Gastrocnemius medialis (tissue), 4 donors: Measurements from ENCODE around the gene CAMTA1. TPM values are rescaled to one million over a fixed set of nuclear protein-coding genes. Genes with fewer than 3 reads are reported as not detected.
A peak's percentile ranks its signal among the peaks of the same experiment; 100 is the strongest.

ENCODE experiments used
- ATAC-seq, 2 donors: fragments of 150-250 bp; one replicate each; pipeline ENCODE4 v1.9.1; 2016
- DNase-seq, 2 donors: peaks; one replicate each; pipeline ENCODE4 v3.0.0-alpha.2; 2019
- H3K27ac ChIP-seq, 4 donors: fragments of 200-600 bp; sonication (generic); 1 replicate in 1 of 4; 2 replicates in 3 of 4; pipeline ENCODE4 v1.5.1; 2016 to 2018; ENCODE audit warnings: mild to moderate bottlenecking in 2 of 4, moderate library complexity in 1 of 4
- H3K27me3 ChIP-seq, 3 donors: fragments of 200-600 bp; sonication (generic) in 2 of 3; 1 replicate in 1 of 3; 2 replicates in 2 of 3; pipeline versions ENCODE4 v1.5.1 to v1.6.0; 2016 to 2019; ENCODE audit warnings: mild to moderate bottlenecking in 1 of 3, moderate library complexity in 1 of 3
- H3K36me3 ChIP-seq, 2 donors: fragments of 200-600 bp; sonication (generic) in 1 of 2; one replicate each; pipeline ENCODE4 v1.5.1; 2017 to 2018
- H3K4me1 ChIP-seq, 2 donors: fragments of 200-600 bp; sonication (generic) in 1 of 2; one replicate each; pipeline ENCODE4 v1.5.1; 2016 to 2017; ENCODE audit warnings: mild to moderate bottlenecking in 2 of 2
- H3K4me3 ChIP-seq, 4 donors: fragments of 200-600 bp; sonication (generic) in 3 of 4; 1 replicate in 1 of 4; 2 replicates in 3 of 4; pipeline ENCODE4 v1.5.1; 2016 to 2019; ENCODE audit warnings: mild to moderate bottlenecking in 2 of 4
- H3K9me3 ChIP-seq, 3 donors: fragments of 200-600 bp; sonication (generic) in 2 of 3; 1 replicate in 1 of 3; 2 replicates in 2 of 3; pipeline ENCODE4 v1.5.1; 2016 to 2019
- POLR2A ChIP-seq, 2 donors: fragments of 450-650 bp; IDR thresholded peaks; one replicate each; pipeline ENCODE4 v1.6.1; 2017; ENCODE audit warnings: antibody characterized with exemption in 2 of 2, mild to moderate bottlenecking in 2 of 2, moderate library complexity in 2 of 2
- in situ Hi-C, 4 donors: fragments of 200-750 bp; cut with MboI; loops; one replicate each; pipeline versions ENCODE4 v1.15.0 to v1.8.0; 2017; ENCODE audit warnings: low sequenced_read_pairs in 4 of 4
- intact Hi-C: fragments of 100-400 bp; cut with DNase I; formaldehyde crosslinking; loops from one replicate; pipeline ENCODE4 v1.15.1; 2023; ENCODE audit warnings: low total_unique reads
- total RNA-seq, 4 donors: library from RNA; depleted of rRNA; stranded (reverse); fragments of >200 nt; gene quantifications; one replicate each; pipeline versions ENCODE4 v1.1.0 to v1.2.3, GENCODE V29; 2016
- TF ChIP-seq, protein P1 (sequence below), 5 experiments: fragments of 450-650 bp in 3 of 5; fragments of 200-600 bp in 2 of 5; sonication (generic) in 2 of 5; IDR thresholded peaks in 4 of 5; conservative IDR thresholded peaks in 1 of 5; 1 replicate in 4 of 5; 2 replicates in 1 of 5; pipeline ENCODE4 v1.5.1; 2016 to 2019; ENCODE audit warnings: antibody characterized with exemption in 5 of 5, mild to moderate bottlenecking in 3 of 5, moderate library complexity in 3 of 5

Gene CAMTA1
- total RNA-seq, 4 donors from 2014 or later: 60.5 to 113 (median 70.4) TPM

DNA sequence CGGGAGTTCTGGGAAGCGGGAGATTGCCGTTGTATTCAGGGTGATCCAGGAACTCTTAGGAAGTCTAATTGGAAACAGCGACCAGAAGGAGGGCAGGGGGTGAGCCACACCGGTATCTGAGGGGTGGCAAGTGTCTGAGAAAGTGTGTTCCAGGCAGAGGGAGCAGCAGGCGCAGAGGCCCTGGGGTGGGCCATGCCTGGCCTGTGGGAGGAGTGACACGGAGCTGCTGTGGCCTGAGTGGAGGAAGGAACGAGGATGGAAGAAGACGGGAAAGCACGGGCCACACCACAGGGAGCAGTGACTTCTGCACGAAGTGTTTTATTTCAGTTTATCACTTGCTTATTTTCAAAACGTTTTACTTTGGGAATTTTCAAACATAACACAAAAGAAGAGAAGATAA, 1010.2 kb downstream of the CAMTA1 start:
- peaks cover 11 to 81% of the 10 kb centered on the region in 2 donors for H3K36me3 ChIP-seq
- intact Hi-C loops (no loop called here), in situ Hi-C loops (no loop called here)
- DNase-seq (no peak), ATAC-seq (no peak)
- TF ChIP-seq POLR2A (IDR thresholded peaks at IDR 0.05): no peak
- TF ChIP-seq, protein P1, sequence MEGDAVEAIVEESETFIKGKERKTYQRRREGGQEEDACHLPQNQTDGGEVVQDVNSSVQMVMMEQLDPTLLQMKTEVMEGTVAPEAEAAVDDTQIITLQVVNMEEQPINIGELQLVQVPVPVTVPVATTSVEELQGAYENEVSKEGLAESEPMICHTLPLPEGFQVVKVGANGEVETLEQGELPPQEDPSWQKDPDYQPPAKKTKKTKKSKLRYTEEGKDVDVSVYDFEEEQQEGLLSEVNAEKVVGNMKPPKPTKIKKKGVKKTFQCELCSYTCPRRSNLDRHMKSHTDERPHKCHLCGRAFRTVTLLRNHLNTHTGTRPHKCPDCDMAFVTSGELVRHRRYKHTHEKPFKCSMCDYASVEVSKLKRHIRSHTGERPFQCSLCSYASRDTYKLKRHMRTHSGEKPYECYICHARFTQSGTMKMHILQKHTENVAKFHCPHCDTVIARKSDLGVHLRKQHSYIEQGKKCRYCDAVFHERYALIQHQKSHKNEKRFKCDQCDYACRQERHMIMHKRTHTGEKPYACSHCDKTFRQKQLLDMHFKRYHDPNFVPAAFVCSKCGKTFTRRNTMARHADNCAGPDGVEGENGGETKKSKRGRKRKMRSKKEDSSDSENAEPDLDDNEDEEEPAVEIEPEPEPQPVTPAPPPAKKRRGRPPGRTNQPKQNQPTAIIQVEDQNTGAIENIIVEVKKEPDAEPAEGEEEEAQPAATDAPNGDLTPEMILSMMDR (IDR thresholded peaks at IDR 0.05 in 4 of 5, conservative IDR thresholded peaks at IDR 0.05 in 1 of 5): no peak
- no peaks in the 10 kb centered on the region for H3K27me3 ChIP-seq
- no peaks in the 10 kb centered on the region for H3K4me1 ChIP-seq
- H3K4me3 ChIP-seq: no peak overlapping the region
- H3K9me3 ChIP-seq: no peaks in the 10 kb centered on the region
- no peak overlapping the region for H3K27ac ChIP-seq

DNA sequence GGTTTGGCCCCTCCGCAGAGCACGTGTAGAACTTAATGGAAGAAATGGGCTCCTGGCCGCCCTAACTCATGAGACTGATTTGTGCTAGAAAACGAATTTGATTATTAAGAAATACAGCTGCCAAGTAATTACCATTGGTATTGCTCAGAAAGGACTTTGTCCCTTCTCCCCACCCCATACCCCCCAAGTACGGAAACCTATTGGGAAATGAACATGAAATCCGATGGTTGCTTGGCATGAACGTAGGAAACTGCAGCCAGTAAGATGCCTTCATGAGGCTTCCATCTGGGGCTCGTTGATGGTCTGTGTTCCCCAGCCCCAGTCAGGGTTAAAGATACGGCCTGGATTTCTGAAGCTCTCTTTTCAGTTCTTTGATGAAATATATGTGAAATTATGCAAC, 1020.2 kb downstream of the CAMTA1 start:
- no peak for ATAC-seq
- intact Hi-C loops (no loop called here), in situ Hi-C loops (no loop called here)
- no peaks in the 10 kb centered on the region for H3K27me3 ChIP-seq
- DNase-seq: no peak
- no peak overlapping the region for H3K4me3 ChIP-seq
- H3K36me3 ChIP-seq: peaks cover 0 to 76% of the 10 kb centered on the region in 2 donors
- H3K4me1 ChIP-seq: no peaks in the 10 kb centered on the region
- H3K9me3 ChIP-seq: no peaks in the 10 kb centered on the region
- TF ChIP-seq POLR2A (IDR thresholded peaks at IDR 0.05): no peak
- TF ChIP-seq, protein P1 (IDR thresholded peaks at IDR 0.05 in 4 of 5, conservative IDR thresholded peaks at IDR 0.05 in 1 of 5): no peak
- H3K27ac ChIP-seq: no peak overlapping the region

GRCh38 chr1:7808253-7808844, 1023.1 kb downstream of the CAMTA1 start:
- in situ Hi-C loops: no loop called here
- ATAC-seq: no peak
- TF ChIP-seq, protein P1 (IDR thresholded peaks at IDR 0.05 in 4 of 5, conservative IDR thresholded peaks at IDR 0.05 in 1 of 5): peak in 2 of 5 experiments; percentile 6 to 48
- TF ChIP-seq POLR2A (IDR thresholded peaks at IDR 0.05): no peak
- H3K9me3 ChIP-seq: no peaks in the 10 kb centered on the region
- peaks cover 0 to 74% of the 10 kb centered on the region in 2 donors for H3K36me3 ChIP-seq
- H3K27me3 ChIP-seq: no peaks in the 10 kb centered on the region
- H3K4me3 ChIP-seq: no peak overlapping the region
- intact Hi-C loops: no loop called here
- no peaks in the 10 kb centered on the region for H3K4me1 ChIP-seq
- DNase-seq: no peak
- no peak overlapping the region for H3K27ac ChIP-seq

DNA sequence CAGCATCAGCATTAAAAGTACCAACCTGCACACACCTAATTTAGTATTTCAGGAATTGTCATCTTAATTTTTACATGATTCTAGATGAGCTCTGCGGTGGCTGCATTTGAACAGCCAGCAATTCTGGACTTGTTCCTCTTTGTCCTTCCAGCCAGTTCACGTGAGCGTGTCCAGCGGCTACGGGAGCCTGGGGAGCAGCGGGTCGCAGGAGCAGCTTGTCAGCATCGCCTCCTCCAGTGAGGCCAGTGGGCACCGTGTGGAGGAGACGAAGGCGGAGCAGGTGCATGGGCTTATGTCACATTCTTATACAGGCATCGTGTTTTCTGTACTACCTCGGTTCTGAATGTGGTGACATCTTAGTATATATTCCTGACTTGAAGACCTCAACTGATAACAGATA, 1024.5 kb downstream of the CAMTA1 start:
- peak overlapping the region in 1 of 4 donors; percentile 19 for H3K27ac ChIP-seq

More for the DNA sequence above, 1024.5 kb downstream of the CAMTA1 start:
- H3K4me3 ChIP-seq: no peak overlapping the region
- DNase-seq: no peak
- intact Hi-C loops (no loop called here), in situ Hi-C loops (no loop called here)
- H3K36me3 ChIP-seq: peaks cover 5 to 75% of the 10 kb centered on the region in 2 donors
- no peaks in the 10 kb centered on the region for H3K27me3 ChIP-seq
- no peak for ATAC-seq
- no peaks in the 10 kb centered on the region for H3K9me3 ChIP-seq
- H3K4me1 ChIP-seq: no peaks in the 10 kb centered on the region
- TF ChIP-seq, protein P1 (IDR thresholded peaks at IDR 0.05 in 4 of 5, conservative IDR thresholded peaks at IDR 0.05 in 1 of 5): no peak
- TF ChIP-seq POLR2A (IDR thresholded peaks at IDR 0.05): no peak
